Smooth muscle cell (in vitro differentiated cells): ENCODE measurements around the gene GSK3B. TPM values are rescaled to one million over a fixed set of nuclear protein-coding genes. Genes with fewer than 3 reads are reported as not detected.

ENCODE experiments used
- DNase-seq: peaks from one replicate; lab custom pipeline; 2025; ENCODE audit not compliant: unreplicated experiment; lab: John Stamatoyannopoulos, UW
- H2AFZ ChIP-seq: fragments of 200-600 bp; sonication (generic); 2 replicates; pipeline ENCODE4 v1.6.0; 2016; ENCODE audit warnings: antibody characterized with exemption, low read depth, mild to moderate bottlenecking
- H3F3A ChIP-seq: fragments of 200-600 bp; sonication (generic); 2 replicates; pipeline ENCODE4 v1.6.0; 2017; ENCODE audit warnings: antibody characterized with exemption, low read depth
- H3K27ac ChIP-seq: fragments of 200-600 bp; sonication (generic); 2 replicates; pipeline ENCODE4 v1.5.1; 2016; ENCODE audit warnings: low read depth, mild to moderate bottlenecking
- H3K27me3 ChIP-seq: fragments of 200-600 bp; sonication (generic); 2 replicates; pipeline ENCODE4 v1.6.1; 2016; ENCODE audit warnings: low read depth, mild to moderate bottlenecking
- H3K36me3 ChIP-seq: fragments of 200-600 bp; sonication (generic); 2 replicates; pipeline ENCODE4 v1.5.1; 2016; ENCODE audit warnings: low read depth
- H3K4me1 ChIP-seq: fragments of 200-600 bp; sonication (generic); 2 replicates; pipeline ENCODE4 v1.5.1; 2016; ENCODE audit warnings: low read depth
- H3K4me2 ChIP-seq: fragments of 200-600 bp; sonication (generic); 2 replicates; pipeline ENCODE4 v1.6.0; 2016; ENCODE audit warnings: mild to moderate bottlenecking
- H3K4me3 ChIP-seq: fragments of 200-600 bp; sonication (generic); 2 replicates; pipeline ENCODE4 v1.5.1; 2016; ENCODE audit warnings: mild to moderate bottlenecking
- H3K79me2 ChIP-seq: fragments of 200-600 bp; sonication (generic); 2 replicates; pipeline ENCODE4 v1.6.0; 2016; ENCODE audit warnings: low read depth, mild to moderate bottlenecking
- H3K9ac ChIP-seq: fragments of 200-600 bp; sonication (generic); 2 replicates; pipeline ENCODE4 v1.6.0; 2016; ENCODE audit warnings: low read depth
- H3K9me3 ChIP-seq: fragments of 200-600 bp; sonication (generic); replicated peaks from 2 replicates; pipeline ENCODE4 v1.5.1; 2016; ENCODE audit warnings: low read depth
- H4K20me1 ChIP-seq: fragments of 200-600 bp; sonication (generic); 2 replicates; pipeline ENCODE4 v1.6.0; 2016; ENCODE audit warnings: low read depth
- WGBS: methylation state at CpG from one replicate; pipeline ENCODE4 v1.1.7; 2016; ENCODE audit warnings: low lambda C conversion rate; 5-methylcytosine and 5-hydroxymethylcytosine counted together
- polyA plus RNA-seq: library from polyadenylated mRNA; unstranded; fragments of >200 nt; fragmentation: Nextera tagmentation; extraction: Ambion mirVana; gene quantifications from 2 replicates; pipeline ENCODE4 v1.2.1, GENCODE V29; 2016
- total RNA-seq: library from RNA; depleted of rRNA; stranded (reverse); fragments of >200 nt; gene quantifications from 2 replicates; pipeline ENCODE4 v1.2.3, GENCODE V29; 2014
- TF ChIP-seq, protein P1 (sequence below): fragments of 200-600 bp; sonication (generic); IDR thresholded peaks from 2 replicates; pipeline ENCODE4 v1.5.1; 2017; ENCODE audit warnings: borderline replicate concordance, mild to moderate bottlenecking, antibody characterized with exemption; ENCODE audit not compliant: insufficient read depth, poor library complexity, severe bottlenecking

The GSK3B gene
- total and polyA plus RNA-seq, 2 experiments from 2014 or later, result 27.3 to 61.8 TPM

DNA sequence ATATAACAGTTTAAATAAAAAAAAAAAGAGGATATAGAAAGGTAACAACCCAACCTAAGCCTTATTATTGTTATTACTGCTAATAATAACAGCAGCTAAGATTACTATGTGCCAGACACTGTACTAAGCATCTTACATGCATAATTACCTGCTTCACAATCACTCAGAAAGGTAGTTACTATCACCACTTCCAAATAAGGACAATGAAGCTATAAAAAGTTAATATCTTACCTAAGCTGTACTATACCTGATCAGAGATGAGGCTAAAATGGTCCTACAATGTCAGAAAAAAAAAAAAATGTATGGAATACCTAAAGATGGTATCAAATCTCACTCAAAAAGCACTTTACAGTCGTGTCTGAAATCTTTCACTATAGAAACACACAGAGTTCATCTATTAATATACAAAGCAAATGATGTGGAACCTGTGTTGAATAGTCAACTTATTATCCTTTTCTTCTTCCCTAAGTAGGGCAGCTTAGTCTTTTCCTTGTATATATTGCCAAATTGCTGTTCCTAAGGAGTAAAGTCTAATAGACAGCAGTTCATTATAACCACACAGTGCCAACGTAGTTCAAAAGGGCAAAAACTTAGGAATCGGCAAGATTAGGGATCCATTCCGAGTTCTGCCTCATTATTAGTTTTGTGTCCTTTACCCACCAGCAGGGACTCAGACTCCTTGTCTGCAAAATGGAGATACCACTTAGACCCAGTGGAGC is 23.8 kb downstream of the GSK3B start:
- TF ChIP-seq, protein P1, sequence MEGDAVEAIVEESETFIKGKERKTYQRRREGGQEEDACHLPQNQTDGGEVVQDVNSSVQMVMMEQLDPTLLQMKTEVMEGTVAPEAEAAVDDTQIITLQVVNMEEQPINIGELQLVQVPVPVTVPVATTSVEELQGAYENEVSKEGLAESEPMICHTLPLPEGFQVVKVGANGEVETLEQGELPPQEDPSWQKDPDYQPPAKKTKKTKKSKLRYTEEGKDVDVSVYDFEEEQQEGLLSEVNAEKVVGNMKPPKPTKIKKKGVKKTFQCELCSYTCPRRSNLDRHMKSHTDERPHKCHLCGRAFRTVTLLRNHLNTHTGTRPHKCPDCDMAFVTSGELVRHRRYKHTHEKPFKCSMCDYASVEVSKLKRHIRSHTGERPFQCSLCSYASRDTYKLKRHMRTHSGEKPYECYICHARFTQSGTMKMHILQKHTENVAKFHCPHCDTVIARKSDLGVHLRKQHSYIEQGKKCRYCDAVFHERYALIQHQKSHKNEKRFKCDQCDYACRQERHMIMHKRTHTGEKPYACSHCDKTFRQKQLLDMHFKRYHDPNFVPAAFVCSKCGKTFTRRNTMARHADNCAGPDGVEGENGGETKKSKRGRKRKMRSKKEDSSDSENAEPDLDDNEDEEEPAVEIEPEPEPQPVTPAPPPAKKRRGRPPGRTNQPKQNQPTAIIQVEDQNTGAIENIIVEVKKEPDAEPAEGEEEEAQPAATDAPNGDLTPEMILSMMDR, result no peak
- Histone ChIP-seq H3K36me3 (no peaks in the 10 kb centered on the region), H3K9me3 (no peaks in the 10 kb centered on the region), H2AFZ (no peak overlapping the region), H3K27ac (no peak overlapping the region), H3K4me1 (no peaks in the 10 kb centered on the region), H3K9ac (no peak overlapping the region), H3K27me3 (no peaks in the 10 kb centered on the region), H3F3A (no peaks in the 10 kb centered on the region), H4K20me1 (peaks cover 100% of the 10 kb centered on the region), H3K4me2 (no peak overlapping the region), H3K79me2 (peaks cover 100% of the 10 kb centered on the region), H3K4me3 (no peak overlapping the region)
- DNase-seq, result no peak
- WGBS, result 92% methylated on average over 4 of the region's 4 CpGs

DNA sequence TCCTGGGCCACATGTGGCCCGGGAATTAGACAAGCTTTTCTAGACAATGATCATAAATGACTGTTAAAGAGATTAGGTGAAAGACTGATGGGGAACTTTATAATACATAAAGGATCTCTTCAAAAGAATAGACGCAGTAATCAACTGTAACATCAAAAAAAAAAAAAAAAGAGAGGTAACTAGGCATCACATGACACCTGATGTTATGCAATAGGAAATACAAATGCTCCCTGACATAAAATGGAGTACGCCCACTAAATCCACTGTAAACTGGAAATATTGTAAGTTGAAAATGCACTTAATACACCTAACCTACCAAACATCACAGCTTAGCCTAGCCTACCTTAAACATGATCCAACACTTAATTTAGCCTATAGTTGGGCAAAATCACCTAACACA is 27.2 kb downstream of the GSK3B start:
- TF ChIP-seq, protein P1, result no peak
- Histone ChIP-seq H3K9me3 (no peaks in the 10 kb centered on the region), H3K4me3 (no peak overlapping the region), H3K9ac (no peak overlapping the region), H3K4me1 (no peaks in the 10 kb centered on the region), H2AFZ (no peak overlapping the region), H3K79me2 (peaks cover 100% of the 10 kb centered on the region), H3K27me3 (no peaks in the 10 kb centered on the region), H3F3A (no peaks in the 10 kb centered on the region), H4K20me1 (peaks cover 100% of the 10 kb centered on the region), H3K27ac (no peak overlapping the region), H3K4me2 (no peak overlapping the region), H3K36me3 (no peaks in the 10 kb centered on the region)
- no peak for DNase-seq
- WGBS, result 97% methylated on average over 3 of the region's 3 CpGs

DNA sequence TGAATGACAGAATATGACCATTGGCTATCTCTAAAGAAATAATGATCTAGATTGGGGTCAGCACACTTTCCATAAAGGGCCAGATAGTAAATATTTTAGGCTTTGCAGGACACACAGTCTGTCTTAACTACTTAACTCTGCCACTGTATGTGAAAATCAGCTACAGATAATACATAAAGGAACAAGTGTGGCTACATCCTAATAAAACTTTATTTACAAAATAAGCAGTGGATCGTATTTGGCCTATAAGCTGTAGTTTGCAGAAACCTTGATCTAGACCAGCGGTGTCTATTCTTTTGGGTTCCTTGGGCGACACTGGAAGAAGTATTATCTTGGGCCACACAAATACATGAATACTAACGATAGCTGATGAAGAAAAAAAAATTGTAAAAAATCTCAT is 27.6 kb downstream of the GSK3B start:
- H4K20me1 ChIP-seq, result peaks cover 100% of the 10 kb centered on the region
- H3K4me1 ChIP-seq, result no peaks in the 10 kb centered on the region
- H3K27ac ChIP-seq, result no peak overlapping the region
- no peaks in the 10 kb centered on the region for H3F3A ChIP-seq
- H3K36me3 ChIP-seq, result no peaks in the 10 kb centered on the region
- no peaks in the 10 kb centered on the region for H3K9me3 ChIP-seq
- TF ChIP-seq, protein P1, result no peak
- peaks cover 100% of the 10 kb centered on the region for H3K79me2 ChIP-seq
- no peak overlapping the region for H3K9ac ChIP-seq
- H3K4me2 ChIP-seq, result no peak overlapping the region
- WGBS, result 94% methylated on average over 4 of the region's 4 CpGs
- H3K27me3 ChIP-seq, result no peaks in the 10 kb centered on the region
- no peak overlapping the region for H2AFZ ChIP-seq
- DNase-seq, result no peak
- H3K4me3 ChIP-seq, result no peak overlapping the region

DNA sequence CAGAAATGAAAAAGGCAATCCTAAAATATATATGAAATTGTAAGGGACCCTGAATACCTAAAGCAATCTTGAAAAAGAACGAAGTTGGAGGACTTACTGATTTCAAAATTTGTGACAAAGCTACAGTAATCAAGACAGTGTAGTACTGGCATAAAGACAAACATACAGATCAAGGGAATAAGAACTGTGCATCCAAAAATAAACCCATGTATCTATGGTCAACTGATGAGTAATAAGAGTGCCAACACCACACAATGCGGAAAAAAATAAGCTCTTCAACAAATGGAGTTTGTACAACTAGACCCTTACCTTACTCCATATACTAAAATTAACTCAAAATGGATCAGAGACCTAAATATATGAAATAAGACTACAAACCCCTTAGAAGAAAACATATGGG is 29.6 kb downstream of the GSK3B start:
- 79% methylated on average over 2 of the region's 2 CpGs for WGBS
- Histone ChIP-seq H3K9ac (no peak overlapping the region), H3K27me3 (no peaks in the 10 kb centered on the region), H3K27ac (no peak overlapping the region), H3K4me3 (no peak overlapping the region), H3K4me1 (no peaks in the 10 kb centered on the region), H3K79me2 (peaks cover 100% of the 10 kb centered on the region), H3K9me3 (no peaks in the 10 kb centered on the region), H4K20me1 (peaks cover 100% of the 10 kb centered on the region), H3F3A (no peaks in the 10 kb centered on the region), H3K36me3 (no peaks in the 10 kb centered on the region), H2AFZ (no peak overlapping the region), H3K4me2 (no peak overlapping the region)
- no peak for DNase-seq
- TF ChIP-seq, protein P1, result no peak
